K562 (cell line): ENCODE results near the gene PRRT1. TPM values are rescaled to one million over a fixed set of nuclear protein-coding genes. Genes with fewer than 3 reads are reported as not detected.
A peak's percentile ranks its signal among the peaks of the same experiment; 100 is the strongest.

Experiments used
- ARID1B ChIP-seq: fragments of 450-650 bp; IDR thresholded peaks from 2 replicates; pipeline ENCODE4 v1.6.1; 2016; ENCODE audit warnings: antibody characterized with exemption, mild to moderate bottlenecking, inconsistent platforms
- BHLHE40 ChIP-seq: IDR thresholded peaks from 2 replicates; pipeline ENCODE4 v1.6.1; 2011; ENCODE audit warnings: low read length, improper control_type of control experiment
- CLOCK ChIP-seq: fragments of 250-450 bp; sonication (Bioruptor Pico); IDR thresholded peaks from 2 replicates; pipeline ENCODE4 v1.4.0; 2020; ENCODE audit warnings: mild to moderate bottlenecking, moderate library complexity, borderline replicate concordance
- ELF1 ChIP-seq: fragments of 200-800 bp; sonication (Bioruptor generic); IDR thresholded peaks from 2 replicates; pipeline ENCODE4 v1.6.1; 2016; ENCODE audit warnings: missing genetic modification characterization, missing compliant biosample characterization
- GTF2B ChIP-seq: IDR thresholded peaks from 2 replicates; pipeline ENCODE4 v1.6.1; 2011; ENCODE audit not compliant: insufficient read length; ENCODE audit errors: extremely low read depth
- HNRNPUL1 ChIP-seq: fragments of 200-400 bp; formaldehyde crosslinking; IDR thresholded peaks from 2 replicates; pipeline ENCODE4 v1.6.1; 2017; ENCODE audit warnings: low read length
- JUN ChIP-seq, 2 experiments: sonication (generic) in 1 of 2; formaldehyde crosslinking in 1 of 2; IDR thresholded peaks; 2 replicates each; pipeline versions ENCODE4 v1.6.1 to v1.8.0; 2012 to 2022; ENCODE audit warnings: borderline replicate concordance in 2 of 2, mild to moderate bottlenecking in 2 of 2, improper control_type of control experiment in 1 of 2, low read depth in 1 of 2, low read length in 1 of 2, missing genetic modification reagents in 1 of 2
- KHSRP ChIP-seq: fragments of 450-650 bp; IDR thresholded peaks from 2 replicates; pipeline ENCODE4 v1.6.1; 2017
- NBN ChIP-seq: fragments of 450-650 bp; IDR thresholded peaks from 2 replicates; pipeline ENCODE4 v1.6.1; 2016; ENCODE audit warnings: low read depth, mild to moderate bottlenecking
- NFIC ChIP-seq: fragments of 450-650 bp; IDR thresholded peaks from 2 replicates; pipeline ENCODE4 v1.6.1; 2017; ENCODE audit warnings: mild to moderate bottlenecking, inconsistent platforms
- NFXL1 ChIP-seq: fragments of 450-650 bp; formaldehyde crosslinking; IDR thresholded peaks from 2 replicates; pipeline ENCODE4 v1.4.0; 2021; ENCODE audit warnings: mild to moderate bottlenecking
- PHB ChIP-seq: fragments of 250-450 bp; sonication (Bioruptor Pico); IDR thresholded peaks from 2 replicates; pipeline ENCODE4 v1.5.0; 2021
- PHF20 ChIP-seq: fragments of 450-650 bp; IDR thresholded peaks from 2 replicates; pipeline ENCODE4 v1.6.1; 2018; ENCODE audit not compliant: partially characterized antibody
- RBM34 ChIP-seq: fragments of 200-400 bp; formaldehyde crosslinking; IDR thresholded peaks from 2 replicates; pipeline ENCODE4 v1.6.1; 2018; ENCODE audit warnings: low read length, borderline replicate concordance; ENCODE audit not compliant: insufficient read depth
- SFPQ ChIP-seq: fragments of 200-400 bp; formaldehyde crosslinking; IDR thresholded peaks from 2 replicates; pipeline ENCODE4 v1.6.1; 2017; ENCODE audit warnings: mild to moderate bottlenecking, low read depth, low read length, moderate library complexity
- SIN3B ChIP-seq: fragments of 450-650 bp; IDR thresholded peaks from 2 replicates; pipeline ENCODE4 v1.6.1; 2017; ENCODE audit warnings: low read depth, mild to moderate bottlenecking, moderate library complexity
- SRSF3 ChIP-seq: fragments of 200-400 bp; formaldehyde crosslinking; IDR thresholded peaks from 2 replicates; pipeline ENCODE4 v1.6.1; 2016; ENCODE audit warnings: mild to moderate bottlenecking, low read length, moderate library complexity; ENCODE audit not compliant: insufficient read depth
- STAT5A ChIP-seq: IDR thresholded peaks from 2 replicates; pipeline ENCODE4 v1.6.1; 2012; ENCODE audit warnings: low read length, inconsistent platforms, borderline replicate concordance
- ZBTB33 ChIP-seq: sonication (generic); formaldehyde crosslinking; IDR thresholded peaks from 2 replicates; pipeline ENCODE4 v1.8.1; 2023; ENCODE audit warnings: mild to moderate bottlenecking, missing genetic modification reagents
- ZNF324 ChIP-seq: fragments of 250-450 bp; sonication (Bioruptor Pico); IDR thresholded peaks from 2 replicates; pipeline ENCODE4 v1.4.0; 2020; ENCODE audit warnings: mild to moderate bottlenecking
- ZNF695 ChIP-seq: fragments of 450-650 bp; formaldehyde crosslinking; IDR thresholded peaks from 2 replicates; pipeline ENCODE4 v1.4.0; 2020; ENCODE audit warnings: mild to moderate bottlenecking, moderate library complexity
- ZNF778 ChIP-seq: fragments of 450-650 bp; formaldehyde crosslinking; IDR thresholded peaks from 2 replicates; pipeline ENCODE4 v1.4.0; 2020; ENCODE audit warnings: mild to moderate bottlenecking, moderate library complexity
- polyA plus RNA-seq, 8 experiments: library from polyadenylated mRNA; depleted of rRNA in 4 of 8; stranded (reverse) in 5 of 8; unstranded in 3 of 8; fragments of >200 nt; fragmentation: Nextera tagmentation in 2 of 8; fragmentation: Illumina TruSeq in 1 of 8; extraction: Ambion mirVana in 2 of 8; extraction: Trizol in 1 of 8; gene quantifications; 2 replicates each; pipeline versions ENCODE4 v1.2.1 to v1.2.3, GENCODE V29; 2011 to 2014; ENCODE audit warnings: inconsistent platforms in 1 of 8, missing spikeins in 1 of 8
- total RNA-seq, 7 experiments: library from RNA; depleted of rRNA in 6 of 7; stranded (reverse); fragments of >200 nt in 6 of 7; fragmentation: Illumina TruSeq in 2 of 7; extraction: Trizol in 2 of 7; gene quantifications; 2 replicates each; pipeline versions ENCODE4 v1.2.1 to v1.2.3, GENCODE V29; 2011 to 2021; ENCODE audit warnings: low replicate concordance in 1 of 7

Gene PRRT1
- total and polyA plus RNA-seq, 9 of the 15 experiments (the other 6 are each of a cell fraction or from before 2014, with no cell fraction given) = 0.14 to 3.5 (median 0.41) TPM

GRCh38 chr6:32177788-32178546, 26.2 kb upstream of the PRRT1 start, which contains the start of gene RNF5 (continued):
- TF ChIP-seq ZBTB33 (CRISPR knock-in tag) (no peak), ZNF324 (no peak), KHSRP (no peak), RBM34 (no peak), CLOCK (CRISPR knock-in tag) (no peak), ELF1 (tag) (no peak), PHB (CRISPR knock-in tag) (no peak), SIN3B (no peak), BHLHE40 (peak; percentile 2; the same call in 1 of the 2 replicates), SRSF3 (no peak), GTF2B (no peak), NFIC (no peak), HNRNPUL1 (no peak), ZNF695 (CRISPR knock-in tag) (no peak), ARID1B (no peak), SFPQ (no peak), NBN (no peak), PHF20 (no peak), STAT5A (no peak), ZNF778 (no peak), NFXL1 (CRISPR knock-in tag) (no peak), JUN (IDR thresholded peaks at IDR 0.05; ENCODE audit: borderline replicate concordance, low read depth, low read length) (peak; percentile 32; the same call in 1 of the 2 replicates), JUN (CRISPR knock-in tag; IDR thresholded peaks at IDR 0.05; ENCODE audit: borderline replicate concordance) (no peak)
